NCI-H2081 (cell line): Measurements from ENCODE around the gene ACOT7.
"Not testable (repeated sequence)": the region's sequence is repeated elsewhere in the genome, so short reads cannot be mapped to it uniquely, and the experiment has no call there.

ENCODE experiments used
- DNase-seq, 2 experiments: peaks; one replicate each; lab custom pipeline; 2025; lab: John Stamatoyannopoulos, UW

The ACOT7 gene, protein sequence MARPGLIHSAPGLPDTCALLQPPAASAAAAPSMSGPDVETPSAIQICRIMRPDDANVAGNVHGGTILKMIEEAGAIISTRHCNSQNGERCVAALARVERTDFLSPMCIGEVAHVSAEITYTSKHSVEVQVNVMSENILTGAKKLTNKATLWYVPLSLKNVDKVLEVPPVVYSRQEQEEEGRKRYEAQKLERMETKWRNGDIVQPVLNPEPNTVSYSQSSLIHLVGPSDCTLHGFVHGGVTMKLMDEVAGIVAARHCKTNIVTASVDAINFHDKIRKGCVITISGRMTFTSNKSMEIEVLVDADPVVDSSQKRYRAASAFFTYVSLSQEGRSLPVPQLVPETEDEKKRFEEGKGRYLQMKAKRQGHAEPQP

DNA sequence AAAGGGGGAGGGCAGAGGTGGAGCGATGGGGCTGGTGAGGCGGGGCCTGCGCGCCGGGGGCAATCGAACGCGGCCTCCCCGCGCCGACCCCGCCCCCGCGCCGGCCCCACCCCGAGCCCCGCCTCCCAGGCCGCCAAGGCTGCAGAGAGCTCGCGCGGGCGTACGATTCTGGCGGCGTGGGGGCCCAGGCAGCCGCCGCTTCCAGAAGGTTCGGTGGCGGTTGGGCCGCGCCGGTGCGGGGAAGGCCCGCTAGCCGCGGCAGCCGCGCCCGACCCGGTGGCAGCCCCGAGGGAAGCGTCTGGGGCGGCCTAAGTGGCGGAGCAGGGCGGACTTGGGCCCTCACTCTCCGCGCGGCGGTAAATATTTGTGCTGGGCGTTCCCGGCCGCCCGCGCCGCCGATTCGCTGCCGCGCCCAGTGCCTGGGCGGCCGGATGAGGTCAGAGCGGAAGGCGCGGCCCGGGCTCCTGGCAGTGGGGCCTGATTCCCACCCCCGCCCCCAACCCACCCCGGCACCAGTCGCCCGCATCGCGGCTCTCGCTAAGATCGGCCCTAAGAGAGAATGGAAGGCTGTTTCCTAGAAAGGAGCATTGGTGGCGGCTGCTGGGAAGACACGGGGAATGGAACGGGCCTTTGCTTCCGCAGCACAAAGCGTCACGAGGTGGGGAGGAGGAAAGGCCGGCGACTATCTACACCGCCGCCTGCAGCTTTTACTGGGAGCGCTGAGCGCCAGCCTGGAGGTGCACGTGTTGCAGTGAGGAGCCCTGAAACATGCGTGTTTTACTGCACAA, at the start of gene ACOT7:
ACOT7 (minus strand) TSS at position 368 of the 788 bp plus-strand sequence. CDS start 368 bp downstream, outside the sequence.
- DNase-seq = peak; percentile 91 to 92

DNA sequence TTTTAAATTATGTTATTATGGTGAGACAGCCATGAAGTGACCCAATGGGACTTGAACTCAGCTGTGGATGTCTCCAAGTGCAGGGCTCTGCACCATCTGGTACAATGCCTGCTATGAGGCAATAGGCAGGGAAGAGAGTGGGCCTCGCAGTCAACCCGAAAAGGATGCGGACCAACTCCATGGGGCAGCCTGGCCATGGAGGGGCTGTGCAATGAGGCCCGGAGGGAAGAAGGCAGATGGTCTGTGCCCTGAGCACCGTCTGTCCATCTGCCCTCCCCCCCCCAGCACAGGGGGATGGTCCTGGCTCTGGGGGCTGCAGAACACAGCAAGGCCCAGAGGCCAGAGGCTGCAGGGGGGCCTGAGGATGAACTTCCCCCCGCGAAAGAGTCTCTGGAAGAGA, 48.0 kb upstream of the ACOT7 start:
- no peak for DNase-seq

DNA sequence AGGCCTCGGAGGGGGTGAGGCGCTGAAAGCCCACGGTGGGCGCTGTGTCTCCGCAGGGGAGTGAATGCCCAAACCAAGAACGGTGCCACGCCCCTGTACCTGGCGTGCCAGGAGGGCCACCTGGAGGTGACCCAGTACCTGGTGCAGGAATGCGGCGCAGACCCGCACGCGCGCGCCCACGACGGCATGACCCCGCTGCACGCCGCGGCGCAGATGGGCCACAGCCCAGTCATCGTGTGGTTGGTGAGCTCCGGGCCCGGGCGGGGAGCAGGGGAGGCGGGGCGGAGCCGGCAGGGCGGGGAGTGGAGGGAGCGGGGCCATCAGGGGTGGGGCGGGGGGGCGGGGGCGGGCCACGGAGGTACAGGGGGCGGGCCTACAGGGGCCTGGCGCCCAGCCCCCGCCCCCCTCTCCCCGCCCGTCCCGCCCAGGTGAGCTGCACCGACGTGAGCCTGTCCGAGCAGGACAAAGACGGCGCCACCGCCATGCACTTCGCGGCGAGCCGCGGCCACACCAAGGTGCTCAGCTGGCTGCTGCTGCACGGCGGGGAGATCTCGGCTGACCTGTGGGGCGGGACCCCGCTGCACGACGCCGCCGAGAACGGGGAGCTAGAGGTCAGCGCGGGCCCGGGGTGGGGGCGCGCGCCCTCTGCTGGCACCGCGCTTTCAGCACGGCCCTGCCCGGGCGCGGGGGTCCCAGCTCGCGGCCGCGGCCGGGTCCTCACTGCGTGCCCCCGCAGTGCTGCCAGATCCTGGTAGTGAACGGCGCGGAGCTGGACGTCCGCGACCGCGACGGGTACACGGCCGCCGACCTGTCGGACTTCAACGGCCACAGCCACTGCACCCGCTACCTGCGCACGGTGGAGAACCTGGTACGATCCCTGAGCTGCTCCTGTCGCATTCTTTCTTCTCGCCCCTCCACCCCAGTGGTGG, 46.9 kb upstream of the ACOT7 start:
- peak; percentile 31 to 46 for DNase-seq

DNA sequence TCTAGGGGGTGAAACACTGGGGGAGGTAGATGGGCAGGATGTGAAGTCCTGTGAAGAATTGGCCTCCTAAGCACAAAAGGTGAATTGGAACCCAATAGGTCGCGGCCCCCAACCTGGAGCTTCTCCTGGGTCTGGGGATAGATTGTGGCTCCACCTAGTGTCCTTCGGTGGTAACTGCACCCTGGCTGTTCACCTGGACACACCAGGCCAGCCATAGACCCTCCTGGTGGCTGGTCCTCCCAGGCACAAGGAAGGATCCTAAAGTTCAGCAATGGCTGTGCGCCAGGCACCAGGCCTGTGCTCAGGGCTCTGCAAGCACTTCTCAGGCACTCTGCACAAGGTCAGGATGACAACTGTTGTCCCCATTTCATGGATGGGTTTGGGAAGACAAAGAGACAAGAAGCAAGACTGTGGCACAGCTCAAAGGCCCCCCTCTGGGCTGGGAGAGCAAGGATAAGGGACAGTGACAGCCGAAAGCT, 44.5 kb upstream of the ACOT7 start:
- DNase-seq = peak; percentile 65 to 74

DNA sequence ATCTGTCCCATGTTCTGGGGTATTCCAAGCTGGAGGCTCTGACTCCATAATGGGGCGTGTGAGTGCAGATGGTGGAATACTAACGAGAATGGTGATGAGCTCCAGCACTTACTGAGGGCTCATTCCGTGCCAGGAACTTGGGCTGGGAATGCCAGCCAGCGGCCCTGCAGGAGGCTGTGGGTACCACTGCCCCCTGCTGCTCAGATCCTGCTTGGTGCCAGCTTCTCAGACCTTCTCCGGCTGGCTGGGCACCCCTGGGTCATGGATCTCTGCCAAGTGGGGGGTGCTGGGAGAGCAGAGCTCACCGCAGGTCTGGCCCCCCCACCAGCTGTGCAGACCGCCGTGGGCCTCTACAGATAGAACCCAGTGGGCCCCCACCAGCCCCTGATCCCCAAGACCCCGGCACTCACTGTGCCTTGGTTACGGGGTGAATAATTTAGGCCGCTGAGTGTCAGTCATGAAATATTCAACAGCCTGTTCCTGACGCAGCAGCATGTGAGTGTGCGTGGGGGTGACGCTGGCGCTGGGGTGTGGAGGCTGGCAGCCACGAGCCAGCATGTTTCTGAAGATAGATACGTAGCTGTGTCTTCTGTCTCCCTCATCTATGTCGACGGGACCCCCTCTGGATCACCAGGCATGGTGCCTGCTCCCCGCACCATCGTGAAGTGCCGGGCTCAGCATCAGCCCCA, 43.6 kb upstream of the ACOT7 start:
- peak; percentile 39 to 77 for DNase-seq

DNA sequence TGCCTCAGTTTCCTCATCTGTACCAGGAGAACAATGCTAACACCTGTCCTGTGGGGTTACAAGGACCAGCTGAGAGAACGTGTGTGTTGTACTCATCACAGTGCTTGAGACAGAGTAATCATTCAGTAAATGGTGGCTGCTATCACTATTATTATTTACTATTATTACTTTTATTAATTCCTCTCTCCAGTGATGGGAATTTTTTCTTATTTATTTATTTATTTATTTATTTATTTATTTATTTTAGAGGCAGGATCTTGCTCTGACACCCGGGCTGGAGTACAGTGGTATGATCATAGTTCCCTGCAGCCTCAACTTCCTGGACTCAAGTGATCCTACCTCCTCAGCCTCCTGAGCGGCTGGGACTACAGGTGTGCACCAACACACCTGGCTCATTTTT, 42.7 kb upstream of the ACOT7 start:
- DNase-seq = not testable (repeated sequence)

DNA sequence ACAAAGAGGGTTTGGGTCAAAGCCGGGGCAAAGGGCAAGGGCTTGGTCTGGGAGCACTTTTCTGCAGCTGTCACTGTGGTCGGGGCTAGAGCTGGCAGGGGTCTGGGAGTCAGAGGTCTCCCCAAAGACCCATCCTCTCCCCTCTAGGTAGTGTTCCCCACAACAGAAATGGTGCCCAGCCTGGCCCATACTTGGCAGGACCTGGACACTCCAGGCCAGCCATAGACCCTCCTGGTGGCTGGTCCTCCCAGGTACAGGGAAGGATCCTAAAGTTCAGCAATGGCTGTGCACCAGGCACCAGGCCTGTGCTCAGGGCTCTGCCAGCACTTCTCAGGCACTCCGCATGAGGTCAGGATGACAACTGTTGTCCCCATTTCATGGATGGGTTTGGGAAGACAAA, 42.0 kb upstream of the ACOT7 start:
- no peak for DNase-seq

DNA sequence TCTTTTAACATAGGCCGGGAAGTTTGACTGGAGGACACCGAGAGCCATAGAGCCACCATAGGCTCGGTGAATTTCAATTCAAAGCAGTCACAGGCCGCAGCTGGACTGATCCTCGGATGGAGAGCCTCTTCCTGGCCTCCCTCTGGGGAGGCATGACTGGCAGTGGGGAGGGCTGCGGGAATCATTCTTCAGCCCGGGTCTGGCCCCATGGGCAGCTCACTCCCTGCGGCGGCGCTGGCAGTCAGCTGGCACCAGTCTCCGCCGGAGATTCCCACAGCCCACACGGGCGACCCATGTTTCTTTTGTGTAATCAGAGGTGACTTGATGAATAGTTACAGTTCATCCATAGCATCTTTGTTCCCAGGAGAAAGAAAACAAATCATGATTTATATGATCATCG, 41.6 kb upstream of the ACOT7 start:
- DNase-seq = no peak

DNA sequence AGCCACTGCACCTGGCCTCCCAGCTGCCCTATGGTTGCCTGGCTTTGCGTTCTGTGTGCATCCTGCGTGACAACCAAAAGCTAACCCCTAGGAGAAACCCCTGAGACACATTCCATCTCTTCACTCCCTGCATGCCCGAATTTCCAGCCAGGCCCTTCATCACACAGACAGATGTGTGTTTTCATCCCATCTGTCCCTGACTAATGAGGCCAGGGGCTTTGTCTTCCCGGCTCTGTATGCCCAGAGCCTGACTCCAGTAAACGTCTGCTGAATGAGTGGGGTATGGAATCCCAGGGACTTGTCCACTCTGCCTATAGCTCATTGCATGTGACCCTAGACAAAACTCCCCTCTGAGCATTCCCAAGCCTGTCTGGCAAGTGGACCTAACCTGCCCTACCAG, 40.6 kb upstream of the ACOT7 start:
- no peak for DNase-seq

DNA sequence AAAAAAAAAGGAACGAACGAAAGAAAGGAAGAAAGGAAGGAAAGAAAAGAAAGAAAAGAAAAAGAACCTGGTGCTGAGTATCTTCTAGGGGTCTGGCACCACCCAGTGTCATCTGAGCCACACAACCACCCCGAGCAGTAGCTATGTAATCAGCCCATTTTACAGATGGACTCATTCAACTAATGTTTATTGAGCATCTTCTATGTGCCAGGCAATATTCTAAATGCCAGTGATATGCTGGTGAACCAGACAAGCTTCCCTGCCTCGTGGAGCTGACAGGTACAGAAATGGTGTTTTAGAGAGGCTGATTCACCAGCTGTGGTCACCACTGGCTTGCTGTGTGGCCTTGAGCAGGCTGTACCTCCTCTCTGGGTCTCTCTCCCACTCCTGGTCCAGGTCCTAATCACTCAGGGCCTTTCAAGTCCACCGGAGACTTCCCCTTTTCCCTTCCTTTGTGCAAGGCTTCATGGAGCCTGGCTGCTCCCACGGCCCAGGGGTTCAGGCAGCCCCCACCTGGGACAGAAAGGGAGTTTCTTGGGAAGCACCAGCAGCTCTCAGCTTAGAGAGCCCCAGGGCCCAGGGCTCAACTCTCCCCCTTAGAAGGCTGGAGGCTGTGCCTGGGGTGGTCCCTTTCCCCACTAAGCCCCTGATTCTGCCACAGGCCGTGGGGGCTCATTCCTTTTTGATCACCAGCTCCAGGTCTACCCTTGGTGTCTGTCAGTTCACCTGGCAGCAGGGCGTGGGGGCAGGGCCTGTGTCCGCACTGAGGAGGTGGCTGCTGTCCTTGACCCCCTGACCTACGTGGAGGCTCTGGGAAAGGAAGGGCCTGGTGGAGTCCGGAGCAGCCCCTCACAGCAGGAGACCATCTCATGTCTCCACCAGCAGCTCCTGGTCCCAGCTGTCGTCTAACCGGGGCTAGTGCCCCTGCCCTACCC, 38.3 kb upstream of the ACOT7 start:
- not testable (repeated sequence) for DNase-seq

DNA sequence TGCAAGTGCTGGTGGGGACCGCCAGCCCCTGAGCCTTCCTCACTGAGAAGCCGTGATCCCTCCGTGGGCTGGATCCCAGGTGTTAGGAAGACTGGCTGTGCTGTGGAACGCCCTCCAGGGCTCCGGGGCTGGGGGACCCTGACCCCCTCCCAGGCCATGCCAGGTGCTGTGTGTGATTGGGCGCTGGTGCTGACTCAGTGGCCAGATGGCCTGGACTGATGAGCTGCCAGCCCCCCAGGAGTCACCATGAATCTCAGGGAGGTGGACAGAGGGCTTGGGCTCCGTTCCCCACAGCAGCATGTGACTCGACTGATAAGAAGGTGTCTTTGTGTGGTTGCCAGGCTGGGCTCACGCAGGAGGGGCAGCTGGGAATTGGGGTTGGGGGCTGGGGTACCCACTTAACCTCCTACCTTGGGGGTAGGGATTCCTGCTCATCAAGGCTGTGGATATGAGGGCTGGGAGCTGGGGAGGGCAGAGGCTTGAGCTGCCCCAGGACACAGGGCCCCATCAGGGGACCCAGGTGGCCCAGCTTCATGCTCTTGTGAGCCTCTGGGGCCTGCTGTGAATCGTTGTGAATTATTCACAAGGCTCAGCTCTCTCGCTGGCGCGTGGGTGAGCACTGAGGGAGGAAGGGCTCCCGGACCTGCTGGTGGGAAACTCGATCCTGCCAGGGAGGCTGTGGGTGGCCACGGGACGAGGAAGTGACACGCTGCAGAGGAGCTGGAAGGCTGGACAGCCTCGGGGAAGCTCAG, 36.3 kb upstream of the ACOT7 start:
- not testable (repeated sequence) for DNase-seq

DNA sequence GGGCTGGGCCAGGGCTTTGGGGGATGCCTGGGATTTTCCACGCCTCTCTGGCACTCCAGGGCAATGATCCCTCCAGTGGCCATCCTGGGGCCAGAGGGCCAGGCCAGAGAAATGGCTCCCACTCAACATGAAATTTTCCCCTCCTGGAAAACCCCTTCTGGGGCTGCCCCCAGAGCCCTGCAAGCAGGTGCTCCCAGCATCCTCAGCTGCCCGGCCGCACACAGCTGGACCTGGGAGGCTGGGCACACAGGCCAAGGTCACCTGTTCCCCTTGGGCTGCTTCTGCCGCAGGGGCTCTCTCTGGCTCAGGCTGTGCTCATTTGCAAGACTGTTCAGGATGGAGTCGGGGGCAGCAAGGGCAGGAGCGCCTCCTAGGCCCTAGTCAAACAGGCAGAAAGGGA, 34.9 kb upstream of the ACOT7 start:
- not testable (repeated sequence) for DNase-seq

DNA sequence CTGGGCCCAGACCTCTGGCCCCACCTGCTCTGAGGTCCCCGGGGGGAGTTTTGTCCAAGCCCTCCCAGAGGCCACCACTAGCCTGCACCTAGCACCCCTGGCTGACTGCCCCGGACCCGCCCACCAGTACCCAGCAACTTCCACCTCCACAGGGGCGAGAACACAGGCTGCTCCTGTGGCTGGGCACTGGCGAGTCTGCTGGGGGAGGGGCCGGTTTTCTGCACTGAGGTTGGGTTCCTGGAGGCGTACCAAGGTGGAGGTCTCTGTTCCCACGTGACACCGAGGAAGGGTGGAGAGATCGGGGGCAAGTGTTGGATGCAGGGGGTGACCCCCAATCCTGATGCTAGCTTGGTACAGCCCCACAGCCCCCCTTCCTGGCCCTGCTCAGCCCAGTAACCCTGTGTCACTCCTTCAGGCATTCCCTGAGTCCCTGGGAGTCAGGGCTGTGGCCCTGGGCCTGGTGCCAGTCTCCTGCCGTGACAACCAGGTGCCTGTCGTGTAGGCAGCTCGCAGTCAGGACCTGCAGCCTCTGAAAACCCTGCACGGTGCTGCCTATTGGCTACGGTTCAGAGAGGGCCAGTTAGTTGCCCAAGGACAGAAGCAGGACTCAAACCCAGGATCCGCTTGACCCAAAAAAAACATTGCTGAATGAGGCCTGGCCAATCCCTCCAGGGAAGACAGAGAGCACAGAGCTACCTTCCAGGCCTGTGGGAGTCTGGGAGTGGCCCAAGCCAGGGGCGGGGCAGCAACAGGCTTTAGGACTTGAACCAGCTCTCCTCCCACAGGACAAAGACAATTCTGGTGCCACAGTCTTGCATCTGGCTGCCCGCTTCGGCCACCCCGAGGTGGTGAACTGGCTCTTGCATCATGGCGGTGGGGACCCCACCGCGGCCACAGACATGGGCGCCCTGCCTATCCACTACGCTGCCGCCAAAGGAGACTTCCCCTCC, 34.1 kb upstream of the ACOT7 start:
- peak; percentile 34 to 76 for DNase-seq

DNA sequence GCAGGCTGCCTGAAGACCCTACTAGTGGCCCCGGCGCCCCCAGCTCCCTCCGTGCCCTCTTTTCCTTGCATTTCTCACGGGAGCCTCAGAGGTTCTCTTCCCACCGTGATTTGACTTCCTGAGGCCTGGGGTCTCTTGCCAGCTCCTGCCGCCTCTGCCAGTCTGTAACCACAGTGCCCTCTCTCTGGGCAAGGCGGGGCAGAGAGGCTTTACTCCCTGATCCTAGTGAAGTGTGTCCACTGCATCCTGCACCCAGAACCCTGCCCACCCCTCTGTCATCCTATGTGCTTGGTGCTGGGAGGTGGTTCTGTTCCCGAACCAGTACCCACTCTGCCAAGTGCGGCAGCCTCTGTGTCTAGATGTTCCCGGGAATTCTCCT, 33.4 kb upstream of the ACOT7 start:
- DNase-seq = no peak

DNA sequence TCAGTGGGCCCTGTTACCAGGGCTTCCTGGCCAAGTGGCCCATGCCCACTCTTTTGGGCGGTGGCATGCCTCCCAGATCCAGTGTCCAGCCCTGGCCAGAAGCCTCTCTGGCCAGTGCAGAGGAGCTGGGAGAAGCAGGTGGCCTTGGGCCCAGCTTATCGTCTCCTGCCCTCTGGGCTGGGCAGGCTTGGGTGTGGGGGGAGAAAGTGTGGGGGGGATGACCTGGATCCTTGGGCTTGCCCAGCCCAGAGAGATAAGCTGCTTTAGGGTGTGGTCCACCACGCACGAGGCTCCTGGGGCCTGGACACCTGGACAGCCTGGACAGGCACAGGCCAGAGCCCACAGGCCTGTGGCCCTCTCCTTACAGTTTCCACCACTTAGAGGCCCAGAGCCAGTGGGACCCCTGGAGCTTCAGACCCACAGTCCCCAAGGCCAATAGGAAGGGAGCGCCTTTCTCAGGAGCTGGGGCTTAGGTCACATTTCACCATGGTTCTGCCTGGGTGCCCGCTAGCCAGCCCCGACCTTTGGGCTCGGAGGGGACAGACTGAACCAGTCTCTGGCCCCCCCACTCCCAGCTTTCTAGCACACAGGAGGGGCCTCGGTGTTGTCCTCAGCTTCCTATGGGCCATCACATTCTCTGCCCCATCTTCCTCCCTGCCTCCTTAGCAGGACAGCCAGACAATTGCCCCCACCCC, 32.9 kb upstream of the ACOT7 start:
- no peak for DNase-seq

DNA sequence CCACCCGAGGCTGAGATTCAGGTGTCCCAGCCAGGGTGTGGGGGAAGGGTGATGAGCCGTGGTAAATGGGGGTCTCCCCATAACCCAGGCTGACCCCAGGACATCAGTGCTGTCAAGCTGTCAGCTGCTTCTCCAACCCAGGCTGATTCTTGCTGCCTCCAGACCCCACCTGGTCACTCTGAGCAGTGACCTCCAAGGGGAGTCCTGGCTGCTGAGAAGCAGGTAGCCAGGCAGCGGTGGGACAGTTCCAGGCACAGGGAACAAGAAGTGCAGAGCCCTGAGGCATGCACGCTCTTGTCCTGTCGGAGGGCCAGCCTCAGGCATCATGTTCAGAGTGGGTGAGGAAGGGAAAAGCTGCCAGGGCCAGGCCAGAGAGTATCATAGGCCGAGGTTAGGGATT, 32.1 kb upstream of the ACOT7 start:
- DNase-seq = no peak

DNA sequence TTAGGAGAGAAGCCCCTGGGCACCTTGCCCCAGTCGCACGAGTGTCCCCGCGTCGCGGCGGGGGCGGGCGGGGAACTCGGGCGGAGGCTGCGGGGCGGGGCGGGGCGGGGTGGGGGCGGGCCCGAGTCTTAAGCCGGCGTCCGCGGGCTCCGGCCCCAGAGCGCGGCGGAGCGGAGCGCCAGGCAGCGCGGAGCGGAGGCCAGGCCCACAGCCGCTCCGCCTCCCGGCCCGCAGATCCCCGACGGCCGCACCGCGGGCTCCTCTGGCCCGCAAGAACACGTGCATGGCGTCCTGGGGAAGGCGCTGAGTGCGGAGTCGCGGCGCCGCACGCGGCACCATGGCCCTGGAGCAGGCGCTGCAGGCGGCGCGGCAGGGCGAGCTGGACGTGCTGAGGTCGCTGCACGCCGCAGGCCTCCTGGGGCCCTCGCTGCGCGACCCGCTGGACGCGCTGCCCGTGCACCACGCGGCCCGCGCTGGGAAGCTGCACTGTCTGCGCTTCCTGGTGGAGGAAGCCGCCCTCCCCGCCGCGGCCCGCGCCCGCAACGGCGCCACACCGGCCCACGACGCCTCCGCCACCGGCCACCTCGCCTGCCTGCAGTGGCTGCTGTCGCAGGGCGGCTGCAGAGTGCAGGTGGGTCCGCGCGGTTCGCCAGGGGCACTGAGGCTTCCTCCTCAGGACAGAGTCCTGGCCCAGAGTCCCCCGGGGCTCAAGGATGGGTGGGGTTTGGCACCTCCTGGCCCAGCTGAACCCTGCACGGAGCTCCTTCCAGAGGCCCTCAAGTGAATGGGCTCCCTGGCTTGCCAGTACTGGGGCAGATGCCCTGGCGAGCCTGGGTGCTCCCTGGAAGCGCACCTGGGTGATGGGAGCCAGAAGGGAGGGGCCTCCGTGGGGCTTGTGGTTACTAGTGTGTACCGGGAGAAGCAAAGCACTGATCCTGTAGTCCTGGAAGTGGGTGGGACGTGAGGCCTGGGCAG, 31.3 kb upstream of the ACOT7 start, which contains the start of gene ESPN:
ESPN (plus strand) TSS at position 158 of the 975 bp plus-strand sequence; CDS start at position 338, 180 bp downstream.
- no peak for DNase-seq
